ENCODE results near the gene SPDL1. TPM values are rescaled to one million over a fixed set of nuclear protein-coding genes. Genes with fewer than 3 reads are reported as not detected.

The SPDL1 gene
- total RNA-seq, 1 donor from 2014 or later, result 37.7 TPM

- no peaks in the 10 kb centered on the region for H3K36me3 Mint-ChIP-seq
- no peaks in the 10 kb centered on the region for H3K4me1 Mint-ChIP-seq (ENCODE audit: unreplicated experiment)
- H3K4me3 Mint-ChIP-seq, result no peak overlapping the region
- H3K9me3 Mint-ChIP-seq, result peaks cover 5% of the 10 kb centered on the region
- DNase-seq (ENCODE audit: extremely low spot score, unreplicated experiment), result no peak
- peaks cover 62% of the 10 kb centered on the region for H3K27me3 Mint-ChIP-seq
- no peak overlapping the region for H3K27ac Mint-ChIP-seq
- no peak for TF ChIP-seq CTCF (conservative IDR thresholded peaks at IDR 0.05)
These were observed 51.0 kb downstream of the SPDL1 start for GRCh38 chr5:169634606-169635005.

- H3K9me3 Mint-ChIP-seq, result peaks cover 10% of the 10 kb centered on the region
- no peaks in the 10 kb centered on the region for H3K4me1 Mint-ChIP-seq (ENCODE audit: unreplicated experiment)
- no peak overlapping the region for H3K4me3 Mint-ChIP-seq
- no peak overlapping the region for H3K27ac Mint-ChIP-seq
- TF ChIP-seq CTCF (conservative IDR thresholded peaks at IDR 0.05), result no peak
- H3K36me3 Mint-ChIP-seq, result no peaks in the 10 kb centered on the region
- H3K27me3 Mint-ChIP-seq, result peaks cover 66% of the 10 kb centered on the region
- no peak for DNase-seq (ENCODE audit: extremely low spot score, unreplicated experiment)
These were observed 52.4 kb downstream of the SPDL1 start for GRCh38 chr5:169635936-169636335.

GRCh38 chr5:169636477-169637084 is 53.0 kb downstream of the SPDL1 start:
- no peak for DNase-seq (ENCODE audit: extremely low spot score, unreplicated experiment)

GRCh38 chr5:169637085-169637548 is 53.5 kb downstream of the SPDL1 start, which contains the start of gene DOCK2:
Gene DOCK2 (plus strand): TSS chr5:169637275. CDS start chr5:169637327, 52 bp downstream.
- Mint-ChIP-seq H3K4me3 (no peak within 1 kb of the TSS), H3K4me1 (ENCODE audit: unreplicated experiment) (no peaks in the 10 kb centered on the region), H3K27ac (no peak within 1 kb of the TSS), H3K36me3 (no peaks in the 10 kb centered on the region), H3K9me3 (peaks cover 10% of the 10 kb centered on the region), H3K27me3 (peaks cover 67% of the 10 kb centered on the region)
- no peak for DNase-seq (ENCODE audit: extremely low spot score, unreplicated experiment)
- no peak for TF ChIP-seq CTCF (conservative IDR thresholded peaks at IDR 0.05)

More at GRCh38 chr5:169636477-169637084, 53.0 kb downstream of the SPDL1 start:
- peaks cover 72% of the 10 kb centered on the region for H3K27me3 Mint-ChIP-seq
- H3K36me3 Mint-ChIP-seq, result no peaks in the 10 kb centered on the region
- H3K9me3 Mint-ChIP-seq, result peaks cover 10% of the 10 kb centered on the region
- no peak for TF ChIP-seq CTCF (conservative IDR thresholded peaks at IDR 0.05)
- H3K4me1 Mint-ChIP-seq (ENCODE audit: unreplicated experiment), result no peaks in the 10 kb centered on the region
- no peak overlapping the region for H3K27ac Mint-ChIP-seq
- no peak overlapping the region for H3K4me3 Mint-ChIP-seq

GRCh38 chr5:169637549-169638121 is 54.1 kb downstream of the SPDL1 start:
- Mint-ChIP-seq H3K4me1 (ENCODE audit: unreplicated experiment) (no peaks in the 10 kb centered on the region), H3K4me3 (no peak overlapping the region), H3K27me3 (peaks cover 62% of the 10 kb centered on the region), H3K36me3 (no peaks in the 10 kb centered on the region), H3K27ac (no peak overlapping the region), H3K9me3 (peaks cover 10% of the 10 kb centered on the region)
- DNase-seq (ENCODE audit: extremely low spot score, unreplicated experiment), result no peak
- TF ChIP-seq CTCF (conservative IDR thresholded peaks at IDR 0.05), result no peak

All from type B pancreatic cell (in vitro differentiated cells).